GM12878 (cell line): ENCODE measurements around the gene YRDC. TPM values are rescaled to one million over a fixed set of nuclear protein-coding genes. Genes with fewer than 3 reads are reported as not detected.

Source experiments
- ATAC-seq: fragments of 200-7000 bp; cut with Tn5 transposase; 3 replicates; pipeline ENCODE4 v1.9.1; 2020; ENCODE audit warnings: mild to moderate bottlenecking, moderate library complexity
- BruUV-seq: library from RNA; stranded (reverse); fragments of 400-500 nt; replicated peaks from 2 replicates; lab custom pipeline; 2021; lab: Mats Ljungman, UMichigan
- CTCF ChIA-PET: fragments of 300-600 bp; sonication (Branson Sonifier 250); formaldehyde crosslinking; extraction: SDS; loops from one replicate; lab custom pipeline; 2021; ENCODE audit warnings: inconsistent platforms; lab: Yijun Ruan, JAX
- POLR2A ChIA-PET: fragments of 350-600 bp; formaldehyde crosslinking; extraction: SDS; loops from one replicate; lab custom pipeline; 2021; ENCODE audit warnings: inconsistent platforms; lab: Charles Lee
- RAD21 ChIA-PET: fragments of 300-600 bp; sonication (Branson Sonifier 250); formaldehyde crosslinking; loops from one replicate; lab custom pipeline; 2023; ENCODE audit warnings: antibody characterized with exemption; ENCODE audit not compliant: unreplicated experiment; lab: Charles Lee
- SMC1A ChIA-PET: fragments of 300-600 bp; sonication (Branson Sonifier 250); formaldehyde crosslinking; loops from one replicate; lab custom pipeline; 2023; ENCODE audit not compliant: unreplicated experiment, uncharacterized antibody; lab: Charles Lee
- DNase-seq: peaks from one replicate; pipeline ENCODE4 v3.0.0-alpha.2; 2011; ENCODE audit warnings: low read depth, low spot score
- FAIRE-seq: peaks from 3 replicates; lab custom pipeline; 2011; peaks lifted over from hg19 to GRCh38; lab: Jason Lieb, UNC
- H2AFZ ChIP-seq: 2 replicates; pipeline ENCODE4 v1.6.0; 2011; ENCODE audit warnings: low read depth, low read length, control low read depth; ENCODE audit not compliant: control insufficient read depth
- H3K27ac ChIP-seq: 2 replicates; pipeline ENCODE4 v1.5.1; 2011; ENCODE audit warnings: control low read depth; ENCODE audit not compliant: control insufficient read depth, insufficient read depth
- H3K27me3 ChIP-seq, 2 experiments: replicated peaks in 1 of 2; 2 replicates each; pipeline versions ENCODE4 v1.6.0 to v1.6.1; 2011; ENCODE audit warnings: low read length in 1 of 2; ENCODE audit not compliant: control insufficient read depth in 2 of 2, insufficient read depth in 2 of 2
- H3K36me3 ChIP-seq, 2 experiments: 2 replicates each; pipeline ENCODE4 v1.5.1; 2011; ENCODE audit warnings: low read length in 1 of 2; ENCODE audit not compliant: control insufficient read depth in 2 of 2, insufficient read depth in 2 of 2
- H3K4me1 ChIP-seq: 2 replicates; pipeline ENCODE4 v1.6.1; 2011; ENCODE audit warnings: mild to moderate bottlenecking, low read length, moderate library complexity, mixed read lengths; ENCODE audit not compliant: control insufficient read depth, insufficient read depth
- H3K4me2 ChIP-seq: 2 replicates; pipeline ENCODE4 v1.6.0; 2011; ENCODE audit warnings: control low read depth; ENCODE audit not compliant: control insufficient read depth, insufficient read depth
- H3K4me3 ChIP-seq: fragments of 200-600 bp; sonication (generic); 2 replicates; pipeline ENCODE4 v1.5.1; 2016
- H3K79me2 ChIP-seq: 2 replicates; pipeline ENCODE4 v1.6.0; 2011; ENCODE audit warnings: low read length; ENCODE audit not compliant: control insufficient read depth, insufficient read depth
- H3K9ac ChIP-seq: 2 replicates; pipeline ENCODE4 v1.8.0; 2011; ENCODE audit warnings: low read length, control low read depth, mixed read lengths; ENCODE audit not compliant: control insufficient read depth, insufficient read depth
- H3K9me3 ChIP-seq: replicated peaks from 3 replicates; pipeline ENCODE4 v1.5.1; 2011; ENCODE audit warnings: mild to moderate bottlenecking, low read length; ENCODE audit not compliant: control insufficient read depth, insufficient read depth
- H4K20me1 ChIP-seq: 2 replicates; pipeline ENCODE4 v1.6.0; 2011; ENCODE audit not compliant: control insufficient read depth, insufficient read depth
- BACH1 ChIP-seq: fragments of 450-650 bp; IDR thresholded peaks from 2 replicates; pipeline ENCODE4 v1.6.1; 2017; ENCODE audit warnings: mild to moderate bottlenecking, borderline replicate concordance
- FOS ChIP-seq: IDR thresholded peaks from 3 replicates; pipeline ENCODE4 v1.6.1; 2011; ENCODE audit warnings: borderline replicate concordance; ENCODE audit not compliant: insufficient read length; ENCODE audit errors: extremely low read depth
- HDAC2 ChIP-seq: fragments of 200-600 bp; sonication (generic); IDR thresholded peaks from 2 replicates; pipeline ENCODE4 v1.6.1; 2017
- JUNB ChIP-seq: IDR thresholded peaks from 2 replicates; pipeline ENCODE4 v1.6.1; 2016; ENCODE audit warnings: antibody characterized with exemption, mild to moderate bottlenecking
- KLF5 ChIP-seq: fragments of 450-650 bp; IDR thresholded peaks from 2 replicates; pipeline ENCODE4 v1.6.1; 2014; ENCODE audit warnings: mild to moderate bottlenecking; ENCODE audit not compliant: partially characterized antibody
- LARP7 ChIP-seq: fragments of 450-650 bp; IDR thresholded peaks from 2 replicates; pipeline ENCODE4 v1.6.1; 2017; ENCODE audit warnings: mild to moderate bottlenecking
- NFIC ChIP-seq: IDR thresholded peaks from 2 replicates; pipeline ENCODE4 v1.6.1; 2012; ENCODE audit warnings: low read depth, mild to moderate bottlenecking, inconsistent platforms, low read length, moderate library complexity
- RB1 ChIP-seq: fragments of 450-650 bp; formaldehyde crosslinking; IDR thresholded peaks from 2 replicates; pipeline ENCODE4 v1.6.1; 2017; ENCODE audit warnings: mild to moderate bottlenecking, borderline replicate concordance
- SIN3A ChIP-seq: IDR thresholded peaks from 2 replicates; pipeline ENCODE4 v1.6.1; 2012; ENCODE audit warnings: low read depth, low read length, improper control_type of control experiment
- TARDBP ChIP-seq: IDR thresholded peaks from 2 replicates; pipeline ENCODE4 v1.6.1; 2016; ENCODE audit warnings: borderline replicate concordance
- TCF7 ChIP-seq: IDR thresholded peaks from 2 replicates; pipeline ENCODE4 v1.6.1; 2014; ENCODE audit warnings: antibody characterized with exemption, borderline replicate concordance
- ZBED1 ChIP-seq: IDR thresholded peaks from 2 replicates; pipeline ENCODE4 v1.6.1; 2016; ENCODE audit warnings: borderline replicate concordance
- ZNF622 ChIP-seq: fragments of 450-650 bp; IDR thresholded peaks from 2 replicates; pipeline ENCODE4 v1.6.1; 2017; ENCODE audit warnings: mild to moderate bottlenecking, inconsistent platforms
- WGBS: methylation state at CpG from one replicate; pipeline ENCODE4 v1.1.6; 2016; ENCODE audit warnings: low lambda C conversion rate; ENCODE audit not compliant: insufficient replicate concordance, insufficient coverage; ENCODE audit errors: missing lambda C conversion rate; 5-methylcytosine and 5-hydroxymethylcytosine counted together
- in situ Hi-C: fragments of 300-500 bp; cut with MboI; formaldehyde crosslinking; loops from 9 replicates; pipeline ENCODE4 v1.14.3; 2018; ENCODE audit warnings: mixed read lengths
- intact Hi-C: fragments of 100-400 bp; cut with micrococcal nuclease; formaldehyde crosslinking; loops from one replicate; pipeline ENCODE4 v1.14.2; 2022; ENCODE audit not compliant: unreplicated experiment
- polyA plus RNA-seq, 11 experiments: library from polyadenylated mRNA; depleted of rRNA in 4 of 11; unstranded in 6 of 11; stranded (reverse) in 5 of 11; fragments of >200 nt; fragmentation: Nextera tagmentation in 4 of 11; fragmentation: Illumina TruSeq in 1 of 11; extraction: Ambion mirVana in 4 of 11; extraction: Trizol in 1 of 11; gene quantifications; 1 replicate in 1 of 11; 2 replicates in 10 of 11; pipeline versions ENCODE4 v1.2.1 to v1.2.3, GENCODE V29; 2011 to 2016; ENCODE audit warnings: inconsistent platforms in 2 of 11, missing spikeins in 2 of 11, low read depth in 1 of 11
- total RNA-seq, 4 experiments: library from RNA; depleted of rRNA in 3 of 4; stranded (reverse); fragments of >200 nt in 3 of 4; fragmentation: Illumina TruSeq in 1 of 4; extraction: Trizol in 1 of 4; gene quantifications; 2 replicates each; pipeline versions ENCODE4 v1.2.1 to v1.2.3, GENCODE V29; 2013 to 2021
- TF ChIP-seq, protein P1 (sequence below): fragments of 450-650 bp; IDR thresholded peaks from 2 replicates; pipeline ENCODE4 v1.6.1; 2018; ENCODE audit warnings: mild to moderate bottlenecking, low read depth, moderate library complexity; ENCODE audit not compliant: partially characterized antibody
- TF ChIP-seq, protein P2 (sequence below): IDR thresholded peaks from 2 replicates; pipeline ENCODE4 v1.6.1; 2012; ENCODE audit warnings: low read depth, low read length, improper control_type of control experiment
- TF ChIP-seq, protein P3 (sequence below): IDR thresholded peaks from 2 replicates; pipeline ENCODE4 v1.6.1; 2012; ENCODE audit warnings: low read depth, low read length, improper control_type of control experiment

Gene YRDC
- total and polyA plus RNA-seq, 10 of the 15 experiments (the other 5 are each of a cell fraction or from before 2014, with no cell fraction given), result 2.9 to 36.2 (median 19.3) TPM

DNA sequence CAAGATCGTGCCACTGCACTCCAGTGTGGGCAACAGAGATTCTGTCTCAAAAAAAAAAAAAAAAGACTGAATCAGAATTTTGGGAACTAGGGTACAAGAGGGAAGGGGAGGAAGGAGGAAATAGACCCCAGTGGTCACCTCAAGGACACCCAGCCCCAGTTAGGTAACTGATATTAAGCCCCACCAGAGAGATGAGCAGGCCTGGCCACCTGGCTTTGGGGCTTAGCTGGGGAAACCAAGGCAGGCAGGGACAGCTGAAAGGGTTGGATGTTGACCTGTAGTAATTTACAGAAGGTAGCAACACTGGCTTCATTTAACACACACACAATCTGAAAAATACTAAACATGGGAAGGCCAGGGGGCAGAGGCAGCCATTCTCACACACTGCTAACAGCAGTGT lies 5.6 kb downstream of the YRDC start:
- FAIRE-seq (no peak), DNase-seq (no peak), ATAC-seq (no peak)
- no TSS peak for BruUV-seq
- Histone ChIP-seq H3K9me3 (no peaks in the 10 kb centered on the region), H3K9ac (no peak overlapping the region), H3K36me3 (peaks cover 22 to 23% of the 10 kb centered on the region in 2 experiments), H2AFZ (no peak overlapping the region), H3K4me2 (no peak overlapping the region), H3K27ac (no peak overlapping the region), H3K27me3 (no peaks in the 10 kb centered on the region), H3K4me3 (no peak overlapping the region), H4K20me1 (no peaks in the 10 kb centered on the region), H3K79me2 (peaks cover 14% of the 10 kb centered on the region), H3K4me1 (peaks cover 4% of the 10 kb centered on the region)
- ChIA-PET CTCF (no interaction called here), SMC1A (no interaction called here), RAD21 (no interaction called here), POLR2A (no interaction called here)
- intact Hi-C loops (no loop called here), in situ Hi-C loops (no loop called here)
- TF ChIP-seq TARDBP (no peak), BACH1 (no peak), ZNF622 (no peak), NFIC (no peak), SIN3A (no peak), TCF7 (no peak), RB1 (no peak), ZBED1 (no peak), KLF5 (no peak), LARP7 (no peak), JUNB (no peak), FOS (no peak), HDAC2 (no peak)
- TF ChIP-seq, protein P1, sequence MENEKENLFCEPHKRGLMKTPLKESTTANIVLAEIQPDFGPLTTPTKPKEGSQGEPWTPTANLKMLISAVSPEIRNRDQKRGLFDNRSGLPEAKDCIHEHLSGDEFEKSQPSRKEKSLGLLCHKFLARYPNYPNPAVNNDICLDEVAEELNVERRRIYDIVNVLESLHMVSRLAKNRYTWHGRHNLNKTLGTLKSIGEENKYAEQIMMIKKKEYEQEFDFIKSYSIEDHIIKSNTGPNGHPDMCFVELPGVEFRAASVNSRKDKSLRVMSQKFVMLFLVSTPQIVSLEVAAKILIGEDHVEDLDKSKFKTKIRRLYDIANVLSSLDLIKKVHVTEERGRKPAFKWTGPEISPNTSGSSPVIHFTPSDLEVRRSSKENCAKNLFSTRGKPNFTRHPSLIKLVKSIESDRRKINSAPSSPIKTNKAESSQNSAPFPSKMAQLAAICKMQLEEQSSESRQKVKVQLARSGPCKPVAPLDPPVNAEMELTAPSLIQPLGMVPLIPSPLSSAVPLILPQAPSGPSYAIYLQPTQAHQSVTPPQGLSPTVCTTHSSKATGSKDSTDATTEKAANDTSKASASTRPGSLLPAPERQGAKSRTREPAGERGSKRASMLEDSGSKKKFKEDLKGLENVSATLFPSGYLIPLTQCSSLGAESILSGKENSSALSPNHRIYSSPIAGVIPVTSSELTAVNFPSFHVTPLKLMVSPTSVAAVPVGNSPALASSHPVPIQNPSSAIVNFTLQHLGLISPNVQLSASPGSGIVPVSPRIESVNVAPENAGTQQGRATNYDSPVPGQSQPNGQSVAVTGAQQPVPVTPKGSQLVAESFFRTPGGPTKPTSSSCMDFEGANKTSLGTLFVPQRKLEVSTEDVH, result no peak
- TF ChIP-seq, protein P2, sequence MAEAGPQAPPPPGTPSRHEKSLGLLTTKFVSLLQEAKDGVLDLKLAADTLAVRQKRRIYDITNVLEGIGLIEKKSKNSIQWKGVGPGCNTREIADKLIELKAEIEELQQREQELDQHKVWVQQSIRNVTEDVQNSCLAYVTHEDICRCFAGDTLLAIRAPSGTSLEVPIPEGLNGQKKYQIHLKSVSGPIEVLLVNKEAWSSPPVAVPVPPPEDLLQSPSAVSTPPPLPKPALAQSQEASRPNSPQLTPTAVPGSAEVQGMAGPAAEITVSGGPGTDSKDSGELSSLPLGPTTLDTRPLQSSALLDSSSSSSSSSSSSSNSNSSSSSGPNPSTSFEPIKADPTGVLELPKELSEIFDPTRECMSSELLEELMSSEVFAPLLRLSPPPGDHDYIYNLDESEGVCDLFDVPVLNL, result no peak
- TF ChIP-seq, protein P3, sequence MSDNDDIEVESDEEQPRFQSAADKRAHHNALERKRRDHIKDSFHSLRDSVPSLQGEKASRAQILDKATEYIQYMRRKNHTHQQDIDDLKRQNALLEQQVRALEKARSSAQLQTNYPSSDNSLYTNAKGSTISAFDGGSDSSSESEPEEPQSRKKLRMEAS, result no peak
- WGBS, result 100% methylated on average over 1 of the region's 1 CpG
